Gastrocnemius medialis (tissue), 4 donors: Measurements from ENCODE around the gene ANKRD11. TPM values are rescaled to one million over a fixed set of nuclear protein-coding genes. Genes with fewer than 3 reads are reported as not detected.

Source experiments
- ATAC-seq, 2 donors: fragments of 150-250 bp; one replicate each; pipeline ENCODE4 v1.9.1; 2016
- DNase-seq, 2 donors: peaks; one replicate each; pipeline ENCODE4 v3.0.0-alpha.2; 2019
- H3K27ac ChIP-seq, 4 donors: fragments of 200-600 bp; sonication (generic); 1 replicate in 1 of 4; 2 replicates in 3 of 4; pipeline ENCODE4 v1.5.1; 2016 to 2018; ENCODE audit warnings: mild to moderate bottlenecking in 2 of 4, moderate library complexity in 1 of 4
- H3K27me3 ChIP-seq, 3 donors: fragments of 200-600 bp; sonication (generic) in 2 of 3; 1 replicate in 1 of 3; 2 replicates in 2 of 3; pipeline versions ENCODE4 v1.5.1 to v1.6.0; 2016 to 2019; ENCODE audit warnings: mild to moderate bottlenecking in 1 of 3, moderate library complexity in 1 of 3
- H3K36me3 ChIP-seq, 2 donors: fragments of 200-600 bp; sonication (generic) in 1 of 2; one replicate each; pipeline ENCODE4 v1.5.1; 2017 to 2018
- H3K4me1 ChIP-seq, 2 donors: fragments of 200-600 bp; sonication (generic) in 1 of 2; one replicate each; pipeline ENCODE4 v1.5.1; 2016 to 2017; ENCODE audit warnings: mild to moderate bottlenecking in 2 of 2
- H3K4me3 ChIP-seq, 4 donors: fragments of 200-600 bp; sonication (generic) in 3 of 4; 1 replicate in 1 of 4; 2 replicates in 3 of 4; pipeline ENCODE4 v1.5.1; 2016 to 2019; ENCODE audit warnings: mild to moderate bottlenecking in 2 of 4
- H3K9me3 ChIP-seq, 3 donors: fragments of 200-600 bp; sonication (generic) in 2 of 3; 1 replicate in 1 of 3; 2 replicates in 2 of 3; pipeline ENCODE4 v1.5.1; 2016 to 2019
- POLR2A ChIP-seq, 2 donors: fragments of 450-650 bp; IDR thresholded peaks; one replicate each; pipeline ENCODE4 v1.6.1; 2017; ENCODE audit warnings: antibody characterized with exemption in 2 of 2, mild to moderate bottlenecking in 2 of 2, moderate library complexity in 2 of 2
- in situ Hi-C, 4 donors: fragments of 200-750 bp; cut with MboI; loops; one replicate each; pipeline versions ENCODE4 v1.15.0 to v1.8.0; 2017; ENCODE audit warnings: low sequenced_read_pairs in 4 of 4
- intact Hi-C: fragments of 100-400 bp; cut with DNase I; formaldehyde crosslinking; loops from one replicate; pipeline ENCODE4 v1.15.1; 2023; ENCODE audit warnings: low total_unique reads
- total RNA-seq, 4 donors: library from RNA; depleted of rRNA; stranded (reverse); fragments of >200 nt; gene quantifications; one replicate each; pipeline versions ENCODE4 v1.1.0 to v1.2.3, GENCODE V29; 2016
- TF ChIP-seq, protein P1 (sequence below), 5 experiments: fragments of 450-650 bp in 3 of 5; fragments of 200-600 bp in 2 of 5; sonication (generic) in 2 of 5; IDR thresholded peaks in 4 of 5; conservative IDR thresholded peaks in 1 of 5; 1 replicate in 4 of 5; 2 replicates in 1 of 5; pipeline ENCODE4 v1.5.1; 2016 to 2019; ENCODE audit warnings: antibody characterized with exemption in 5 of 5, mild to moderate bottlenecking in 3 of 5, moderate library complexity in 3 of 5

ANKRD11 gene
- total RNA-seq, 4 donors from 2014 or later, result 26.0 to 77.0 (median 55.0) TPM

DNA sequence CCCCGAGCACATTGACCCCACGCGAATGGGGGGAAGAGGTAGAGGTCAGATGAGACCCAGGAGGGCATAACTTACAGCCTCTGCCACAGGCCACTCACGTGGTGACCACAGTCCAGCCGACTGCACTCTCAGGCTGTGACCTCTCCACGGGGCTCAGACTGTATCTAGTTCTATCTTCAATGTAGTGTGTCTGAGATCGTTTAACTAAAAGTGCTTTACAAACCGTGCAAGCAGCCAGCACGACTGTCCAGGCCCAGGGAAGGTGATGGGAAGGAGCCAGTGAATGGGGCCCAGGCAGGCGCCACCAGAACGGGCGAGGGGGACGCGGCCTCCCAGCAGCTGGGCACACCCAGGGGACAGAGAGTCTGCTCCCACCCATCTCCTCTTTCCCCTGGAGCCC lies 108.6 kb downstream of the ANKRD11 start:
- H3K4me3 ChIP-seq, result no peak overlapping the region
- H3K9me3 ChIP-seq, result no peaks in the 10 kb centered on the region
- no peaks in the 10 kb centered on the region for H3K27me3 ChIP-seq
- no peaks in the 10 kb centered on the region for H3K36me3 ChIP-seq
- H3K27ac ChIP-seq, result peak overlapping the region in 2 of 4 donors; percentile 27 to 43
- no peak for TF ChIP-seq POLR2A (IDR thresholded peaks at IDR 0.05)
- TF ChIP-seq, protein P1, sequence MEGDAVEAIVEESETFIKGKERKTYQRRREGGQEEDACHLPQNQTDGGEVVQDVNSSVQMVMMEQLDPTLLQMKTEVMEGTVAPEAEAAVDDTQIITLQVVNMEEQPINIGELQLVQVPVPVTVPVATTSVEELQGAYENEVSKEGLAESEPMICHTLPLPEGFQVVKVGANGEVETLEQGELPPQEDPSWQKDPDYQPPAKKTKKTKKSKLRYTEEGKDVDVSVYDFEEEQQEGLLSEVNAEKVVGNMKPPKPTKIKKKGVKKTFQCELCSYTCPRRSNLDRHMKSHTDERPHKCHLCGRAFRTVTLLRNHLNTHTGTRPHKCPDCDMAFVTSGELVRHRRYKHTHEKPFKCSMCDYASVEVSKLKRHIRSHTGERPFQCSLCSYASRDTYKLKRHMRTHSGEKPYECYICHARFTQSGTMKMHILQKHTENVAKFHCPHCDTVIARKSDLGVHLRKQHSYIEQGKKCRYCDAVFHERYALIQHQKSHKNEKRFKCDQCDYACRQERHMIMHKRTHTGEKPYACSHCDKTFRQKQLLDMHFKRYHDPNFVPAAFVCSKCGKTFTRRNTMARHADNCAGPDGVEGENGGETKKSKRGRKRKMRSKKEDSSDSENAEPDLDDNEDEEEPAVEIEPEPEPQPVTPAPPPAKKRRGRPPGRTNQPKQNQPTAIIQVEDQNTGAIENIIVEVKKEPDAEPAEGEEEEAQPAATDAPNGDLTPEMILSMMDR (IDR thresholded peaks at IDR 0.05 in 4 of 5, conservative IDR thresholded peaks at IDR 0.05 in 1 of 5), result no peak
- in situ Hi-C loops, result no loop called here
- intact Hi-C loops, result loop anchor here (2.0 to 5.0 kb wide), 2 partner anchors 15 to 41 kb away; no protein-coding TSS in a partner anchor
- DNase-seq (no peak), ATAC-seq (no peak)
- peaks cover 75 to 85% of the 10 kb centered on the region in 2 donors for H3K4me1 ChIP-seq

DNA sequence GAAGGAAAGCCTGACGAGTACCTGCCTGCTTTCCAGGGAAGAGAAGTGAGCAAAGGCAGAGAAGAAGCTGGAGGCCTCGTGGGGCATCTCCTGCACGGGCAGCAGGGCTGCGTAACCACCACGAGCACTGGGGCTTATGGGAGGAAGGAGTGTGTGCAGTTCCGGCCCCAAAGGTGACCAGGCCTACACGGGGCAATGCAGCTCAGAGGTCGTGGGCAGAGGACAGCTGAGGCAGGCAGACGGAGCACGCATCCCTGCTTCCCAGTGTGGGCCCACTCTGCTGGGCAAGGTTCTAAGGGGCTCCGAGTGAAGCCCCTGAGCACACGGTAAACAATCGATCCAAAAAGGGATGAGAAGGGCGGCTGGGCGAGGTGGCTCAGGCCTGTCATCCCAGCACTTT lies 109.7 kb downstream of the ANKRD11 start:
- no peak for DNase-seq
- H3K27me3 ChIP-seq, result no peaks in the 10 kb centered on the region
- H3K4me1 ChIP-seq, result peaks cover 73 to 79% of the 10 kb centered on the region in 2 donors
- in situ Hi-C loops, result no loop called here
- TF ChIP-seq, protein P1 (IDR thresholded peaks at IDR 0.05 in 4 of 5, conservative IDR thresholded peaks at IDR 0.05 in 1 of 5), result no peak
- TF ChIP-seq POLR2A (IDR thresholded peaks at IDR 0.05), result no peak
- intact Hi-C loops, result loop anchor here (5.0 kb wide), 1 partner anchor 42 kb away; no protein-coding TSS in a partner anchor
- ATAC-seq, result no peak
- no peaks in the 10 kb centered on the region for H3K9me3 ChIP-seq
- no peaks in the 10 kb centered on the region for H3K36me3 ChIP-seq
- no peak overlapping the region for H3K4me3 ChIP-seq
- no peak overlapping the region for H3K27ac ChIP-seq

DNA sequence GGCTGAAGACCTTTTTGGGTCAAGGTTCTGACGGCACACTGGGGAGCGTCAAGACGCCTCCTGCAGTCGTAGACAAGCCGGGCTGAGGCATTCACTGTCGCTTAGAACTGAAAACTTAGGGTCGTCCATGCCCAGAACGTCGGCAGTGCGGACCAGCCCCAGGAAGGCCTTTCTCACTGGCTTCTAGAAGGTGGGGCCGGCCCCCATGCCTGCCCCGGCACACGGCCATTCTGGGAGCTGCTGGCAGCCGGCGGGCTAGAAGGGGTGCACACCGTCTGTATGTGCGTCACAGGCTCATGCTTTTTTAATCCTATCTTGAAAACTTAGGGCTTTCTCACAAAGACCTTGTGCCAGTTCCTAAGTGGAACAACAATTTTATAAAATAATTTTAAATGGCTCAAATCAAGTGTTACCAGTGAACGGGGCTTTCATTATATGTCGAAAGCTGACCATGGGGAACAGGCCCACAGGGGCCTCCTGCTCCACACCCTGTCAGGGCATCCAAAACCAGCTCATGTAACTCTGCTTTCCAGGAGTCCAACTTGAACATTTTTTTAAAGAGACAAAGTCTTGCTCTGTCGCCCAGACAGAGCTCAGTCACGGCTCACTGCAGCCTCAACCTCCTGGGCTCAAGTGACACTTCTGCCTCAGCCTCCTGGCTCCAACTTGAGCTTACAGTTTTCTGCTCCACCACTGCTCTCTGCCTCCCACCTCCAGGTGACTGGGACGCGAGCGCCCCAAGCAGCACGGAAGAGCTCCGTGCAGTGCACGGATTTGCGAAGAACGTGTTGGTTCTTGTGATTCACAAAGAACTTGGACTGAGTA lies 111.2 kb downstream of the ANKRD11 start:
- Histone ChIP-seq H3K9me3 (no peaks in the 10 kb centered on the region), H3K4me1 (peaks cover 77 to 84% of the 10 kb centered on the region in 2 donors), H3K36me3 (no peaks in the 10 kb centered on the region), H3K27ac (peak overlapping the region; percentile 38 to 65 (median 58)), H3K27me3 (no peaks in the 10 kb centered on the region), H3K4me3 (peak overlapping the region in 2 of 4 donors; percentile 9 to 26)
- TF ChIP-seq, protein P1 (IDR thresholded peaks at IDR 0.05 in 4 of 5, conservative IDR thresholded peaks at IDR 0.05 in 1 of 5), result peak in 1 of 5 experiments; percentile 31
- no peak for TF ChIP-seq POLR2A (IDR thresholded peaks at IDR 0.05)
- ATAC-seq, result peak; percentile 55 to 75
- in situ Hi-C loops (no loop called here), intact Hi-C loops (no loop called here)
- peak in 1 of 2 donors; percentile 70 for DNase-seq

DNA sequence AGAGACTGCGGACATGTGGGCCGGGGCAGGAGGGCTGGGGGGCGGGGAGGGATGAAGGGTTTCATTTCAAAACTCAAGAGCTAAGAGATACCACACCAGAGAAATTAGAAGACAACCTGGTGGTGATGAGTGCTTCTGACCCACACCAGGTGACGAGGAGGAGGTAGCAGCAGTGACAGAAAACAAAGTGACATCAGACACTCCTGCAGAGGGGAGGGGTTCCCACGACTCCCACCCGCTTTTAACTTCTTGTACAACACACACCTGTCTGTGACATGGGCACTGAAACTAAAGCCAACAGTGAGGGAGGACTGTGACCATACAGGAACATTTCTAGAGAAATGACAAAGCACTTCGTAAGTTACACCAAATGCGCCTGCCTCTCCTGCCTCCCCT lies 112.9 kb downstream of the ANKRD11 start:
- H3K4me1 ChIP-seq, result peaks cover 78 to 87% of the 10 kb centered on the region in 2 donors
- H3K27ac ChIP-seq, result peak overlapping the region in 3 of 4 donors; percentile 21 to 46 (median 23)
- no peak for TF ChIP-seq POLR2A (IDR thresholded peaks at IDR 0.05)
- TF ChIP-seq, protein P1 (IDR thresholded peaks at IDR 0.05 in 4 of 5, conservative IDR thresholded peaks at IDR 0.05 in 1 of 5), result no peak
- in situ Hi-C loops (no loop called here), intact Hi-C loops (no loop called here)
- no peak overlapping the region for H3K4me3 ChIP-seq
- DNase-seq (no peak), ATAC-seq (no peak)
- H3K36me3 ChIP-seq, result no peaks in the 10 kb centered on the region
- H3K27me3 ChIP-seq, result no peaks in the 10 kb centered on the region
- no peaks in the 10 kb centered on the region for H3K9me3 ChIP-seq
